WTC11 (cell line): ENCODE data around the gene SERPINI2.

Experiments
- ATF2 ChIP-seq: sonication (generic); formaldehyde crosslinking; IDR thresholded peaks from 2 replicates; pipeline ENCODE4 v1.8.1; 2022; ENCODE audit warnings: low read depth, missing genetic modification reagents, borderline replicate concordance
- CBFB ChIP-seq: sonication (generic); formaldehyde crosslinking; IDR thresholded peaks from 2 replicates; pipeline ENCODE4 v1.8.1; 2022; ENCODE audit warnings: mild to moderate bottlenecking, low read depth, missing genetic modification reagents
- CREB1 ChIP-seq: sonication (generic); formaldehyde crosslinking; IDR thresholded peaks from 2 replicates; pipeline ENCODE4 v1.8.0; 2023; ENCODE audit warnings: mild to moderate bottlenecking, missing genetic modification reagents
- CTCF ChIP-seq: fragments of 200-600 bp; IDR thresholded peaks from 2 replicates; pipeline ENCODE4 v1.8.0; 2022; ENCODE audit warnings: antibody characterized with exemption
- ETV6 ChIP-seq: sonication (generic); formaldehyde crosslinking; IDR thresholded peaks from 2 replicates; pipeline ENCODE4 v1.8.1; 2022; ENCODE audit warnings: mild to moderate bottlenecking, missing genetic modification reagents
- HMGXB4 ChIP-seq: sonication (generic); formaldehyde crosslinking; IDR thresholded peaks from 2 replicates; pipeline ENCODE4 v1.8.1; 2023; ENCODE audit warnings: mild to moderate bottlenecking, moderate library complexity, missing genetic modification reagents
- IRF1 ChIP-seq: sonication (generic); formaldehyde crosslinking; IDR thresholded peaks from 2 replicates; pipeline ENCODE4 v1.8.0; 2023; ENCODE audit warnings: missing genetic modification reagents
- MAX ChIP-seq: sonication (generic); formaldehyde crosslinking; IDR thresholded peaks from 2 replicates; pipeline ENCODE4 v1.8.0; 2022; ENCODE audit warnings: mild to moderate bottlenecking, missing genetic modification reagents
- SP1 ChIP-seq: sonication (generic); formaldehyde crosslinking; conservative IDR thresholded peaks from 2 replicates; pipeline ENCODE4 v1.8.1; 2022; ENCODE audit warnings: missing genetic modification reagents
- TEAD4 ChIP-seq: sonication (generic); formaldehyde crosslinking; IDR thresholded peaks from 2 replicates; pipeline ENCODE4 v1.8.0; 2022; ENCODE audit warnings: mild to moderate bottlenecking, missing genetic modification reagents
- USF2 ChIP-seq: sonication (generic); formaldehyde crosslinking; IDR thresholded peaks from 2 replicates; pipeline ENCODE4 v1.8.1; 2023; ENCODE audit warnings: mild to moderate bottlenecking, missing genetic modification reagents, moderate library complexity
- ZNF232 ChIP-seq: sonication (generic); formaldehyde crosslinking; IDR thresholded peaks from 2 replicates; pipeline ENCODE4 v1.8.0; 2022; ENCODE audit warnings: mild to moderate bottlenecking, missing genetic modification reagents
- ZNF423 ChIP-seq: fragments of 250-450 bp; sonication (Bioruptor Pico); IDR thresholded peaks from 2 replicates; pipeline ENCODE4 v2.1.2; 2022; ENCODE audit warnings: mild to moderate bottlenecking, moderate library complexity

GRCh38 chr3:167450675-167451074, 23.2 kb downstream of the SERPINI2 start:
- no peak for TF ChIP-seq CTCF
- TF ChIP-seq ZNF423 (CRISPR knock-in tag) = no peak
- no peak for TF ChIP-seq MAX (CRISPR knock-in tag)
- no peak for TF ChIP-seq USF2 (CRISPR knock-in tag)
- TF ChIP-seq CBFB (CRISPR knock-in tag) = no peak
- no peak for TF ChIP-seq ETV6 (CRISPR knock-in tag)
- TF ChIP-seq ATF2 (CRISPR knock-in tag) = no peak
- TF ChIP-seq IRF1 = no peak
- no peak for TF ChIP-seq ZNF232 (CRISPR knock-in tag)
- TF ChIP-seq CREB1 (CRISPR knock-in tag) = no peak
- no peak for TF ChIP-seq SP1
- no peak for TF ChIP-seq HMGXB4 (CRISPR knock-in tag)
- no peak for TF ChIP-seq TEAD4 (CRISPR knock-in tag)
